PC-9 (cell line): ENCODE measurements around the gene GCK.

Source experiments
- CTCF ChIP-seq: fragments of 200-600 bp; sonication (generic); conservative IDR thresholded peaks from 2 replicates; pipeline ENCODE4 v1.6.1; 2017; ENCODE audit warnings: mixed run types, antibody characterized with exemption, mild to moderate bottlenecking, moderate library complexity
- EZH2 ChIP-seq: fragments of 200-600 bp; sonication (generic); IDR thresholded peaks from 2 replicates; pipeline ENCODE4 v1.8.0; 2017; ENCODE audit warnings: antibody characterized with exemption, low read depth

GRCh38 chr7:44222776-44223261 lies 33.6 kb upstream of the GCK start:
- TF ChIP-seq EZH2 (no peak), CTCF (no peak)
